Choroid plexus epithelial cell (primary cell): Measurements from ENCODE around the gene INPP4B.

Experiments
- DNase-seq: peaks from one replicate; pipeline ENCODE4 v3.0.0-alpha.2; 2010; ENCODE audit warnings: low read depth
- H3K4me3 ChIP-seq: 2 replicates; pipeline ENCODE4 v1.5.1; 2011; ENCODE audit warnings: low read depth, mild to moderate bottlenecking, control low read depth, low read length, moderate library complexity
- CTCF ChIP-seq: conservative IDR thresholded peaks from 2 replicates; pipeline ENCODE4 v1.5.1; 2011; ENCODE audit warnings: low read depth, mild to moderate bottlenecking, control low read depth, inconsistent platforms, low read length, moderate library complexity

Gene INPP4B

GRCh38 chr4:142554412-142554811, 291.7 kb downstream of the INPP4B start:
- no peak overlapping the region for H3K4me3 ChIP-seq
- no peak for DNase-seq
- no peak for TF ChIP-seq CTCF

- no peak overlapping the region for H3K4me3 ChIP-seq
- TF ChIP-seq CTCF, result no peak
- no peak for DNase-seq
These were observed 294.4 kb downstream of the INPP4B start for GRCh38 chr4:142551517-142552305.

- no peak for DNase-seq
- TF ChIP-seq CTCF, result no peak
- no peak overlapping the region for H3K4me3 ChIP-seq
These were observed 295.1 kb downstream of the INPP4B start for GRCh38 chr4:142550965-142551364.

- DNase-seq, result peak; percentile 63
- no peak for TF ChIP-seq CTCF
These were observed 296.2 kb downstream of the INPP4B start for GRCh38 chr4:142549726-142550463.

GRCh38 chr4:142549248-142549647, 296.9 kb downstream of the INPP4B start:
- H3K4me3 ChIP-seq, result no peak overlapping the region
- no peak for TF ChIP-seq CTCF
- no peak for DNase-seq

More at GRCh38 chr4:142549726-142550463, 296.2 kb downstream of the INPP4B start:
- H3K4me3 ChIP-seq, result no peak overlapping the region

- TF ChIP-seq CTCF, result no peak
- no peak overlapping the region for H3K4me3 ChIP-seq
- no peak for DNase-seq
These were observed 297.6 kb downstream of the INPP4B start for GRCh38 chr4:142548491-142548890.
